GM12873 (cell line): ENCODE data around the gene TSHZ3.

Experiments used
- CTCF ChIP-seq: IDR thresholded peaks from 2 replicates; pipeline ENCODE4 v1.5.1; 2012; ENCODE audit warnings: low read depth, mild to moderate bottlenecking, moderate library complexity, low read length, control low read depth; ENCODE audit not compliant: insufficient read depth; ENCODE audit errors: missing control alignments

The TSHZ3 gene

DNA sequence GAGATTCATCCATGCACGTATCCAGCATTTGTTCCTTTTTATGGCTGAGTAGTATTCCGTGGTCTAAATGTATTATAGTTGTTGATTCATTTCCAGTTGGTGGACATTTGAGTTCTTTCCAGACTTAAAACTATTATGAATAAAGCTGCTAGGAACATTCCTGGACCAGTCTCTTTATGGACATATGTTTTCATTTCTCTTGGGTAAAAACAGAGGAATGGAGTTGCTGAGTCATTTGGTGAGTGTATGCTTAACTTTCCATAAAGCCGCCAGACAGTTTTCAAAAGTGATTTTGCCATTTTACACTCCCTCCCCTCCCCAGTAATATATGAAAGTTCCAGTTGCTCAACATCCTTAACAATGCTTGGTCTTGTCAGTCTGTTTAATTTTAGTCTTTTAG lies 116.4 kb downstream of the TSHZ3 start:
- no peak for TF ChIP-seq CTCF

DNA sequence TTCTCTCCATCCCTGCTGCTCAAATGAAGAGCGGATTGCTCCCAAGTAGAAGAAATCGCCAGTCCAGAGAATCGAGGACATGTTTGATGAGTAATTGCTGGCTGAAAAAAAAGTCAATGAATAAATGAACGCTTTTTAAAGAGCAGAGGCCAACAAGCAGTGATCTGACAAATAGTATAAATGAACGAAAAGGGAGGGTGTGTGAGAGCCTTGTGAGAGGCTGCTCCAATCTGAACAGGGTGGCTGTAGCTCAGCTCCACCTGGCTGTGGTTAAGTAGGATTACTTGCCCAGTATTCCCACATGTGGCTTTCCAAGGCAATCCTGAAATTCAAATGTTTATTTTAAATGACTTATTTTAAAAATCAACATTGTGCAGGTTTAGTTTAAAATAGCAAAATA lies 117.1 kb downstream of the TSHZ3 start:
- TF ChIP-seq CTCF, result no peak

DNA sequence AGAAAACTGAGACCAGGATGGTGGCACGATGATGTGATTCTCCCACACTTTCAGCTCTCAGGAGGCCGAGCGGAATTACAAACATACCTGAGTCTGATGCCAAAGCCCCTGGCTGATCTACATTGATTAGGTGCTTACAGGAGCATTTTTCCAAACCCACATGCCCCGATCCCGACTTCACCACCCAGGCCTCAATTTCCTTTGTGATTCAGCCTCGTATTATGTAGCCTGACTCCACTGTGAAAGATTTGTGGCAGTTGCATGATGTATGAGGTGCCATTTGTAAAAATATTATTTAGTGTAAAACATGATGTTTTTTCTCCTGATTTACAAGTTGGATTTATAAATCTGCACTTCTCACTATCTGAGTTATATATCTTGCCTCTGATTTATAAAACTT lies 118.0 kb downstream of the TSHZ3 start:
- no peak for TF ChIP-seq CTCF

GRCh38 chr19:31226151-31226935 lies 122.9 kb downstream of the TSHZ3 start:
- TF ChIP-seq CTCF, result no peak
